Chondrocyte (in vitro differentiated cells): ENCODE results near the gene LMTK2. TPM values are rescaled to one million over a fixed set of nuclear protein-coding genes. Genes with fewer than 3 reads are reported as not detected.

ENCODE experiments used
- DNase-seq: peaks from one replicate; pipeline ENCODE4 v3.0.0; 2021; ENCODE audit warnings: mixed read lengths, low spot score
- H3K27ac Mint-ChIP-seq: one replicate; pipeline ENCODE4 v1.8.0; 2021; ENCODE audit warnings: mild to moderate bottlenecking, moderate library complexity, mixed read lengths; ENCODE audit not compliant: unreplicated experiment
- H3K27me3 Mint-ChIP-seq: 2 replicates; pipeline ENCODE4 v1.8.0; 2021; ENCODE audit warnings: low read depth, mixed read lengths
- H3K36me3 Mint-ChIP-seq: 2 replicates; pipeline ENCODE4 v1.8.0; 2021; ENCODE audit warnings: low read depth, mixed read lengths
- H3K4me1 Mint-ChIP-seq: 2 replicates; pipeline ENCODE4 v1.8.0; 2021; ENCODE audit warnings: low read depth, mild to moderate bottlenecking, mixed read lengths
- H3K4me3 Mint-ChIP-seq: one replicate; pipeline ENCODE4 v1.8.0; 2021; ENCODE audit warnings: mild to moderate bottlenecking, moderate library complexity, mixed read lengths; ENCODE audit not compliant: unreplicated experiment
- H3K9me3 Mint-ChIP-seq: 2 replicates; pipeline ENCODE4 v1.8.0; 2021; ENCODE audit warnings: low read depth, mixed read lengths
- total RNA-seq: library from RNA; stranded (reverse); gene quantifications from 3 replicates; pipeline ENCODE4 v1.2.1, GENCODE V29; 2021
- TF ChIP-seq, protein P1 (sequence below): fragments of 200-600 bp; sonication (generic); IDR thresholded peaks from 2 replicates; pipeline ENCODE4 v1.5.0; 2021; ENCODE audit warnings: antibody characterized with exemption, mild to moderate bottlenecking, moderate library complexity

LMTK2 gene
- total RNA-seq, 1 donor from 2014 or later = 15.0 TPM

DNA sequence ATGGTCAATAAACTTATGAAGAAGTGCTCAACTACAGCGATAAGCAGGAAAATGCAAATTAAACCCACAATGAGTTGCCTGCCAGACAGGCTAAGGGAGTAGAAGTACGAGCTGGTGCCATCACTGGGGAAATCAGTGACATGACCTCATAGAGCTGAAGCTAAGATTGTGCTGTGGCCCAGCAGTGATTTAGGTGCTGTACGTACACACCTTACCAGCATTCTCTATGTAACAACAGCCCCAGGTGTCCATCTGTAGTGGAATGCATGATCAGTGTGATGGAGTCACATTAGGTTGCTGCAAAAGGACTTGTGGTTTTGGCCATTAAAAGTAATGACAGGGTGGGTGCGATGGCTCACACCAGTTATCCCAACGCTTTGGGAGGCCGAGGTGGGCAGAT is 151.0 kb downstream of the LMTK2 start:
- Mint-ChIP-seq H3K27me3 (no peaks in the 10 kb centered on the region), H3K4me3 (no peak overlapping the region), H3K9me3 (no peaks in the 10 kb centered on the region), H3K4me1 (peaks cover 9% of the 10 kb centered on the region), H3K36me3 (peaks cover 8% of the 10 kb centered on the region), H3K27ac (no peak overlapping the region)
- TF ChIP-seq, protein P1, sequence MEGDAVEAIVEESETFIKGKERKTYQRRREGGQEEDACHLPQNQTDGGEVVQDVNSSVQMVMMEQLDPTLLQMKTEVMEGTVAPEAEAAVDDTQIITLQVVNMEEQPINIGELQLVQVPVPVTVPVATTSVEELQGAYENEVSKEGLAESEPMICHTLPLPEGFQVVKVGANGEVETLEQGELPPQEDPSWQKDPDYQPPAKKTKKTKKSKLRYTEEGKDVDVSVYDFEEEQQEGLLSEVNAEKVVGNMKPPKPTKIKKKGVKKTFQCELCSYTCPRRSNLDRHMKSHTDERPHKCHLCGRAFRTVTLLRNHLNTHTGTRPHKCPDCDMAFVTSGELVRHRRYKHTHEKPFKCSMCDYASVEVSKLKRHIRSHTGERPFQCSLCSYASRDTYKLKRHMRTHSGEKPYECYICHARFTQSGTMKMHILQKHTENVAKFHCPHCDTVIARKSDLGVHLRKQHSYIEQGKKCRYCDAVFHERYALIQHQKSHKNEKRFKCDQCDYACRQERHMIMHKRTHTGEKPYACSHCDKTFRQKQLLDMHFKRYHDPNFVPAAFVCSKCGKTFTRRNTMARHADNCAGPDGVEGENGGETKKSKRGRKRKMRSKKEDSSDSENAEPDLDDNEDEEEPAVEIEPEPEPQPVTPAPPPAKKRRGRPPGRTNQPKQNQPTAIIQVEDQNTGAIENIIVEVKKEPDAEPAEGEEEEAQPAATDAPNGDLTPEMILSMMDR = no peak
- DNase-seq = no peak

Other genes with a start within 250 kb of the LMTK2 start
- 28.4 to 238 TPM (median 216 TPM) in 3 replicates for gene ASNS, start 234.5 kb upstream of the LMTK2 start, total RNA-seq
- gene OCM2, start 116.7 kb upstream of the LMTK2 start, total RNA-seq = not detected in 3 replicates
- gene BHLHA15, start 104.6 kb downstream of the LMTK2 start, total RNA-seq = 0.32 to 1.2 TPM in 2 of 3 replicates, not detected in the other
- 27.3 to 33.8 TPM (median 32.0 TPM) in 3 replicates for gene TECPR1, start 145.4 kb downstream of the LMTK2 start, total RNA-seq
- gene BRI3, start 174.8 kb downstream of the LMTK2 start, total RNA-seq = 264 to 370 TPM (median 359 TPM) in 3 replicates